Testis (tissue), 3 donors: ENCODE measurements around the gene FREY1. TPM values are rescaled to one million over a fixed set of nuclear protein-coding genes. Genes with fewer than 3 reads are reported as not detected.

Experiments used
- DNase-seq: peaks from one replicate; pipeline ENCODE4 v3.0.0-alpha.2; 2019
- H3K27ac ChIP-seq, 2 donors: fragments of 200-600 bp; sonication (generic); one replicate each; pipeline ENCODE4 v1.5.1; 2019
- H3K27me3 ChIP-seq: fragments of 200-600 bp; sonication (generic); one replicate; pipeline ENCODE4 v1.5.1; 2019
- H3K36me3 ChIP-seq: fragments of 200-600 bp; sonication (generic); one replicate; pipeline ENCODE4 v1.5.1; 2017; ENCODE audit warnings: low read depth; ENCODE audit errors: missing control alignments
- H3K4me1 ChIP-seq: fragments of 200-600 bp; sonication (generic); one replicate; pipeline ENCODE4 v1.5.1; 2019
- H3K4me3 ChIP-seq, 2 donors: fragments of 200-600 bp; sonication (generic); one replicate each; pipeline ENCODE4 v1.5.1; 2017 to 2019
- H3K9me3 ChIP-seq: fragments of 200-600 bp; sonication (generic); one replicate; pipeline ENCODE4 v1.5.1; 2017
- CTCF ChIP-seq, 3 experiments: fragments of 450-650 bp in 2 of 3; fragments of 200-600 bp in 1 of 3; sonication (generic) in 1 of 3; IDR thresholded peaks; one replicate each; pipeline ENCODE4 v1.5.1; 2016 to 2019; ENCODE audit warnings: antibody characterized with exemption in 3 of 3, mild to moderate bottlenecking in 2 of 3, moderate library complexity in 1 of 3
- POLR2A ChIP-seq: fragments of 450-650 bp; IDR thresholded peaks from one replicate; pipeline ENCODE4 v1.6.1; 2017; ENCODE audit warnings: antibody characterized with exemption, mild to moderate bottlenecking, moderate library complexity
- WGBS, 2 donors: methylation state at CpG; one replicate each; pipeline ENCODE4 v1.1.5; 2018; 5-methylcytosine and 5-hydroxymethylcytosine counted together
- intact Hi-C: fragments of 100-400 bp; cut with DNase I; formaldehyde crosslinking; loops from one replicate; pipeline ENCODE4 v1.15.1; 2023; ENCODE audit warnings: low total_unique reads
- polyA plus RNA-seq: library from polyadenylated mRNA; stranded (reverse); fragments of 350-450 nt; fragmentation: Illumina TruSeq; extraction: RNeasy Lipid Tissue Mini Kit (QIAGEN cat#74804); gene quantifications from one replicate; pipeline ENCODE4 v1.2.3, GENCODE V29; 2014; ENCODE audit warnings: low read depth, low replicate concordance; ENCODE audit not compliant: insufficient read depth
- total RNA-seq, 2 donors: library from RNA; depleted of rRNA; stranded (reverse); fragments of >200 nt; gene quantifications; one replicate each; pipeline ENCODE4 v1.2.3, GENCODE V29; 2016

FREY1 gene
- total and polyA plus RNA-seq, 3 donors from 2014 or later, result 19.2 to 59.2 (median 22.7) TPM

- H3K36me3 ChIP-seq, result no peaks in the 10 kb centered on the region
- H3K4me1 ChIP-seq, result peaks cover 19% of the 10 kb centered on the region
- no peaks in the 10 kb centered on the region for H3K9me3 ChIP-seq
- TF ChIP-seq POLR2A (no peak), CTCF (IDR thresholded peaks at IDR 0.05) (no peak)
- WGBS, 2 donors, result 90 to 91% methylated on average over 8 of the region's 8 CpGs
- intact Hi-C loops, result no loop called here
- no peaks in the 10 kb centered on the region for H3K27me3 ChIP-seq
- H3K27ac ChIP-seq, result no peak overlapping the region
- no peak overlapping the region for H3K4me3 ChIP-seq
- DNase-seq, result no peak
Observed at GRCh38 chr11:45895553-45896259, 11.4 kb downstream of the FREY1 start.

- H3K36me3 ChIP-seq, result no peaks in the 10 kb centered on the region
- no peak for DNase-seq
- intact Hi-C loops, result no loop called here
- WGBS, 2 donors, result 88 to 93% methylated on average over 4 to 6 of the region's 6 CpGs
- no peak overlapping the region for H3K27ac ChIP-seq
- H3K4me3 ChIP-seq, result no peak overlapping the region
- peaks cover 17% of the 10 kb centered on the region for H3K4me1 ChIP-seq
- H3K27me3 ChIP-seq, result no peaks in the 10 kb centered on the region
- no peak for TF ChIP-seq CTCF (IDR thresholded peaks at IDR 0.05)
- no peak for TF ChIP-seq POLR2A
- H3K9me3 ChIP-seq, result no peaks in the 10 kb centered on the region
Observed at GRCh38 chr11:45894555-45895247, 12.4 kb downstream of the FREY1 start.

GRCh38 chr11:45892856-45893255 is 14.2 kb downstream of the FREY1 start:
- H3K27ac ChIP-seq, result no peak overlapping the region
- no peaks in the 10 kb centered on the region for H3K27me3 ChIP-seq
- WGBS, 2 donors, result 75 to 80% methylated on average over 5 of the region's 5 CpGs
- H3K9me3 ChIP-seq, result no peaks in the 10 kb centered on the region
- TF ChIP-seq POLR2A (no peak), CTCF (IDR thresholded peaks at IDR 0.05) (no peak)
- intact Hi-C loops, result no loop called here
- DNase-seq, result peak; percentile 29
- peaks cover 8% of the 10 kb centered on the region for H3K4me1 ChIP-seq
- no peaks in the 10 kb centered on the region for H3K36me3 ChIP-seq
- no peak overlapping the region for H3K4me3 ChIP-seq

GRCh38 chr11:45890886-45891550 is 16.1 kb downstream of the FREY1 start:
- no peak for DNase-seq
- no peak for TF ChIP-seq POLR2A
- TF ChIP-seq CTCF (IDR thresholded peaks at IDR 0.05), result no peak
- Histone ChIP-seq H3K4me3 (no peak overlapping the region), H3K27ac (no peak overlapping the region), H3K36me3 (no peaks in the 10 kb centered on the region), H3K4me1 (no peaks in the 10 kb centered on the region), H3K27me3 (no peaks in the 10 kb centered on the region), H3K9me3 (no peaks in the 10 kb centered on the region)
- intact Hi-C loops, result no loop called here
- 87 to 96% methylated on average over 4 to 9 of the region's 9 CpGs for WGBS, 2 donors
